ENCODE results near the gene BTBD9.

GRCh38 chr6:38603496-38603895 is 36.2 kb downstream of the BTBD9 start:
- TF ChIP-seq POLR2A (IDR thresholded peaks at IDR 0.05; ENCODE audit: low read depth, low read length) (no peak), MAX (IDR thresholded peaks at IDR 0.05; ENCODE audit: insufficient read depth, insufficient read length) (no peak)

Measured in endothelial cell of umbilical vein (primary cell).